Measurements from ENCODE around the gene ARMC2. TPM values are rescaled to one million over a fixed set of nuclear protein-coding genes. Genes with fewer than 3 reads are reported as not detected.
"Not testable (repeated sequence)": the region's sequence is repeated elsewhere in the genome, so short reads cannot be mapped to it uniquely, and the experiment has no call there.

Gene ARMC2
- total RNA-seq, 1 experiment from 2014 or later = 3.2 TPM

- POLR2A ChIA-PET = no interaction called here
- intact Hi-C loops (cut with micrococcal nuclease) = no loop called here
- TF ChIP-seq CTCF (IDR thresholded peaks at IDR 0.05; ENCODE audit: unreplicated experiment) = no peak
- H3K27me3 Mint-ChIP-seq (ENCODE audit: insufficient read depth, unreplicated experiment) = no peaks in the 10 kb centered on the region
- H3K4me1 Mint-ChIP-seq (ENCODE audit: insufficient read depth, unreplicated experiment) = no peaks in the 10 kb centered on the region
- DNase-seq (ENCODE audit: unreplicated experiment) = no peak
- H3K4me3 Mint-ChIP-seq (ENCODE audit: unreplicated experiment) = no peak overlapping the region
- peaks cover 6% of the 10 kb centered on the region for H3K36me3 Mint-ChIP-seq (ENCODE audit: insufficient read depth, unreplicated experiment)
- BruUV-seq (replicated peaks) = no TSS peak
- no peaks in the 10 kb centered on the region for H3K9me3 Mint-ChIP-seq (ENCODE audit: unreplicated experiment)
- no peak overlapping the region for H3K27ac Mint-ChIP-seq (ENCODE audit: low read depth, unreplicated experiment)
- CTCF ChIA-PET = no interaction called here
These were observed 39.0 kb upstream of the ARMC2 start for GRCh38 chr6:108809211-108809610.

- Mint-ChIP-seq H3K4me1 (ENCODE audit: insufficient read depth, unreplicated experiment) (no peaks in the 10 kb centered on the region), H3K36me3 (ENCODE audit: insufficient read depth, unreplicated experiment) (peaks cover 4% of the 10 kb centered on the region), H3K4me3 (ENCODE audit: unreplicated experiment) (no peak overlapping the region), H3K9me3 (ENCODE audit: unreplicated experiment) (no peaks in the 10 kb centered on the region), H3K27ac (ENCODE audit: low read depth, unreplicated experiment) (no peak overlapping the region), H3K27me3 (ENCODE audit: insufficient read depth, unreplicated experiment) (no peaks in the 10 kb centered on the region)
- DNase-seq (ENCODE audit: unreplicated experiment) = no peak
- ChIA-PET POLR2A (interaction anchor here (0.8 kb wide), 1 partner anchor 14 kb away, joined by 3 read pairs; no protein-coding TSS in a partner anchor), CTCF (interaction anchor here (0.6 to 1.3 kb wide), 3 partner anchors 26 to 264 kb away, joined by 3 to 7 read pairs (median 4); no protein-coding TSS in a partner anchor)
- no TSS peak for BruUV-seq (replicated peaks)
- intact Hi-C loops (cut with micrococcal nuclease) = no loop called here
- no peak for TF ChIP-seq CTCF (IDR thresholded peaks at IDR 0.05; ENCODE audit: unreplicated experiment)
These were observed 38.1 kb upstream of the ARMC2 start for GRCh38 chr6:108810057-108810643.

GRCh38 chr6:108811490-108811889 is 36.7 kb upstream of the ARMC2 start:
- no peak overlapping the region for H3K4me3 Mint-ChIP-seq (ENCODE audit: unreplicated experiment)
- no peaks in the 10 kb centered on the region for H3K4me1 Mint-ChIP-seq (ENCODE audit: insufficient read depth, unreplicated experiment)
- no peak for TF ChIP-seq CTCF (IDR thresholded peaks at IDR 0.05; ENCODE audit: unreplicated experiment)
- intact Hi-C loops (cut with micrococcal nuclease) = no loop called here
- ChIA-PET POLR2A (interaction anchor here (1.1 kb wide), 1 partner anchor 207 kb away, joined by 3 read pairs; no protein-coding TSS in a partner anchor), CTCF (interaction anchor here (0.6 to 1.3 kb wide), 2 partner anchors 25 to 599 kb away, joined by 4 to 5 read pairs; no protein-coding TSS in a partner anchor)
- H3K27me3 Mint-ChIP-seq (ENCODE audit: insufficient read depth, unreplicated experiment) = no peaks in the 10 kb centered on the region
- DNase-seq (ENCODE audit: unreplicated experiment) = no peak
- H3K27ac Mint-ChIP-seq (ENCODE audit: low read depth, unreplicated experiment) = no peak overlapping the region
- H3K36me3 Mint-ChIP-seq (ENCODE audit: insufficient read depth, unreplicated experiment) = no peaks in the 10 kb centered on the region
- H3K9me3 Mint-ChIP-seq (ENCODE audit: unreplicated experiment) = peaks cover 8% of the 10 kb centered on the region
- BruUV-seq (replicated peaks) = no TSS peak

GRCh38 chr6:108813218-108813617 is 35.0 kb upstream of the ARMC2 start:
- H3K9me3 Mint-ChIP-seq (ENCODE audit: unreplicated experiment); H3K27ac Mint-ChIP-seq (ENCODE audit: low read depth, unreplicated experiment); H3K36me3 Mint-ChIP-seq (ENCODE audit: insufficient read depth, unreplicated experiment); CTCF ChIA-PET; BruUV-seq (replicated peaks); H3K4me1 Mint-ChIP-seq (ENCODE audit: insufficient read depth, unreplicated experiment); H3K27me3 Mint-ChIP-seq (ENCODE audit: insufficient read depth, unreplicated experiment); intact Hi-C loops (cut with micrococcal nuclease); POLR2A ChIA-PET; DNase-seq (ENCODE audit: unreplicated experiment); H3K4me3 Mint-ChIP-seq (ENCODE audit: unreplicated experiment): not testable (repeated sequence)

- DNase-seq (ENCODE audit: unreplicated experiment); H3K36me3 Mint-ChIP-seq (ENCODE audit: insufficient read depth, unreplicated experiment); H3K4me3 Mint-ChIP-seq (ENCODE audit: unreplicated experiment); BruUV-seq (replicated peaks); H3K27me3 Mint-ChIP-seq (ENCODE audit: insufficient read depth, unreplicated experiment); H3K27ac Mint-ChIP-seq (ENCODE audit: low read depth, unreplicated experiment); POLR2A ChIA-PET; intact Hi-C loops (cut with micrococcal nuclease); H3K4me1 Mint-ChIP-seq (ENCODE audit: insufficient read depth, unreplicated experiment): not testable (repeated sequence)
- CTCF ChIA-PET = interaction anchor here (1.2 kb wide), 1 partner anchor 51 kb away, joined by 3 read pairs; no protein-coding TSS in a partner anchor
- peaks cover 16% of the 10 kb centered on the region for H3K9me3 Mint-ChIP-seq (ENCODE audit: unreplicated experiment)
These were observed 30.9 kb upstream of the ARMC2 start for GRCh38 chr6:108817276-108817675.

Measured in MCF 10A (cell line).